WTC11 (cell line): ENCODE measurements around the gene LYG2.

ENCODE experiments used
- CBFB ChIP-seq: sonication (generic); formaldehyde crosslinking; IDR thresholded peaks from 2 replicates; pipeline ENCODE4 v1.8.1; 2022; ENCODE audit warnings: mild to moderate bottlenecking, low read depth, missing genetic modification reagents
- NFYB ChIP-seq: sonication (generic); formaldehyde crosslinking; conservative IDR thresholded peaks from 2 replicates; pipeline ENCODE4 v1.8.0; 2022; ENCODE audit warnings: low read depth, missing genetic modification reagents
- NR2C2 ChIP-seq: sonication (generic); formaldehyde crosslinking; IDR thresholded peaks from 2 replicates; pipeline ENCODE4 v1.8.0; 2022; ENCODE audit warnings: mild to moderate bottlenecking, missing genetic modification reagents
- SOX15 ChIP-seq: fragments of 250-450 bp; sonication (Bioruptor Pico); IDR thresholded peaks from 2 replicates; pipeline ENCODE4 v1.9.0; 2021; ENCODE audit warnings: mild to moderate bottlenecking
- SP1 ChIP-seq: sonication (generic); formaldehyde crosslinking; conservative IDR thresholded peaks from 2 replicates; pipeline ENCODE4 v1.8.1; 2022; ENCODE audit warnings: missing genetic modification reagents
- TF ChIP-seq, protein P1 (sequence below): sonication (generic); formaldehyde crosslinking; IDR thresholded peaks from 2 replicates; pipeline ENCODE4 v1.8.1; 2023; ENCODE audit warnings: mild to moderate bottlenecking, missing genetic modification reagents, moderate library complexity
- TF ChIP-seq, protein P2 (sequence below): fragments of 200-600 bp; IDR thresholded peaks from 2 replicates; pipeline ENCODE4 v1.8.0; 2022; ENCODE audit warnings: antibody characterized with exemption
- TF ChIP-seq, protein P3 (sequence below): sonication (generic); formaldehyde crosslinking; IDR thresholded peaks from 2 replicates; pipeline ENCODE4 v1.8.1; 2023; ENCODE audit warnings: mild to moderate bottlenecking, moderate library complexity, missing genetic modification reagents

DNA sequence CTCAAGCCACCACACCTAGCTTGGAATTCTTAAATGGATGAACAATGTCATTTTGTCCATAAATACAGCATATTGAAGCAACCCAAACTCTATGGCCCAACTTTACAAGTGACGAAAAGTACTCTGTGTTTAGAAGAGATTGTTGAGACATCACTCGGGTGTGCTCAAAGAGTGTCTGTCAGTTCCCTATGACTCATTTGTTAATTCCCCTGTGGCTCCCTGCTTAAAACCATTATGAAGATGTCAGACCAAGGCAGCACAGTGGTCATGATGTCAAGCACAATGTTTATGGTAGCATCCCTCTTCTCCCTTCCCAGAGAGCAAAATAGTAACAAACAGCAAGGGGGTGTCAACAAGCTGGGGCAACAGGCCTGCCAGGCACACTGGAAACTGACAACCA lies 42.5 kb upstream of the LYG2 start:
- TF ChIP-seq, protein P1, sequence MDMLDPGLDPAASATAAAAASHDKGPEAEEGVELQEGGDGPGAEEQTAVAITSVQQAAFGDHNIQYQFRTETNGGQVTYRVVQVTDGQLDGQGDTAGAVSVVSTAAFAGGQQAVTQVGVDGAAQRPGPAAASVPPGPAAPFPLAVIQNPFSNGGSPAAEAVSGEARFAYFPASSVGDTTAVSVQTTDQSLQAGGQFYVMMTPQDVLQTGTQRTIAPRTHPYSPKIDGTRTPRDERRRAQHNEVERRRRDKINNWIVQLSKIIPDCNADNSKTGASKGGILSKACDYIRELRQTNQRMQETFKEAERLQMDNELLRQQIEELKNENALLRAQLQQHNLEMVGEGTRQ = no peak
- TF ChIP-seq NR2C2 (CRISPR knock-in tag) = no peak
- no peak for TF ChIP-seq NFYB
- TF ChIP-seq, protein P2, sequence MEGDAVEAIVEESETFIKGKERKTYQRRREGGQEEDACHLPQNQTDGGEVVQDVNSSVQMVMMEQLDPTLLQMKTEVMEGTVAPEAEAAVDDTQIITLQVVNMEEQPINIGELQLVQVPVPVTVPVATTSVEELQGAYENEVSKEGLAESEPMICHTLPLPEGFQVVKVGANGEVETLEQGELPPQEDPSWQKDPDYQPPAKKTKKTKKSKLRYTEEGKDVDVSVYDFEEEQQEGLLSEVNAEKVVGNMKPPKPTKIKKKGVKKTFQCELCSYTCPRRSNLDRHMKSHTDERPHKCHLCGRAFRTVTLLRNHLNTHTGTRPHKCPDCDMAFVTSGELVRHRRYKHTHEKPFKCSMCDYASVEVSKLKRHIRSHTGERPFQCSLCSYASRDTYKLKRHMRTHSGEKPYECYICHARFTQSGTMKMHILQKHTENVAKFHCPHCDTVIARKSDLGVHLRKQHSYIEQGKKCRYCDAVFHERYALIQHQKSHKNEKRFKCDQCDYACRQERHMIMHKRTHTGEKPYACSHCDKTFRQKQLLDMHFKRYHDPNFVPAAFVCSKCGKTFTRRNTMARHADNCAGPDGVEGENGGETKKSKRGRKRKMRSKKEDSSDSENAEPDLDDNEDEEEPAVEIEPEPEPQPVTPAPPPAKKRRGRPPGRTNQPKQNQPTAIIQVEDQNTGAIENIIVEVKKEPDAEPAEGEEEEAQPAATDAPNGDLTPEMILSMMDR = no peak
- TF ChIP-seq SP1 (CRISPR knock-in tag) = no peak
- no peak for TF ChIP-seq CBFB (CRISPR knock-in tag)
- TF ChIP-seq, protein P3, sequence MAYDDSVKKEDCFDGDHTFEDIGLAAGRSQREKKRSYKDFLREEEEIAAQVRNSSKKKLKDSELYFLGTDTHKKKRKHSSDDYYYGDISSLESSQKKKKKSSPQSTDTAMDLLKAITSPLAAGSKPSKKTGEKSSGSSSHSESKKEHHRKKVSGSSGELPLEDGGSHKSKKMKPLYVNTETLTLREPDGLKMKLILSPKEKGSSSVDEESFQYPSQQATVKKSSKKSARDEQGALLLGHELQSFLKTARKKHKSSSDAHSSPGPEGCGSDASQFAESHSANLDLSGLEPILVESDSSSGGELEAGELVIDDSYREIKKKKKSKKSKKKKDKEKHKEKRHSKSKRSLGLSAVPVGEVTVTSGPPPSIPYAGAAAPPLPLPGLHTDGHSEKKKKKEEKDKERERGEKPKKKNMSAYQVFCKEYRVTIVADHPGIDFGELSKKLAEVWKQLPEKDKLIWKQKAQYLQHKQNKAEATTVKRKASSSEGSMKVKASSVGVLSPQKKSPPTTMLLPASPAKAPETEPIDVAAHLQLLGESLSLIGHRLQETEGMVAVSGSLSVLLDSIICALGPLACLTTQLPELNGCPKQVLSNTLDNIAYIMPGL (CRISPR knock-in tag) = no peak
- no peak for TF ChIP-seq SOX15 (CRISPR knock-in tag)
